H1 (cell line): ENCODE measurements around the gene TRIM9. TPM values are rescaled to one million over a fixed set of nuclear protein-coding genes. Genes with fewer than 3 reads are reported as not detected.

ENCODE experiments used
- CTCF ChIA-PET: fragments of 300-600 bp; sonication (Branson Sonifier 250); formaldehyde crosslinking; loops from one replicate; lab custom pipeline; 2021; ENCODE audit not compliant: partially characterized antibody; lab: Charles Lee
- POLR2A ChIA-PET: fragments of 300-600 bp; sonication (Branson Sonifier 250); formaldehyde crosslinking; loops from one replicate; lab custom pipeline; 2021; ENCODE audit warnings: inconsistent platforms; ENCODE audit not compliant: partially characterized antibody; lab: Charles Lee
- DNase-seq, 2 experiments: peaks; one replicate each; pipeline versions ENCODE4 v3.0.0 to v3.0.0-alpha.2; 2010 to 2022; ENCODE audit warnings: low spot score in 2 of 2, low read depth in 1 of 2, mixed read lengths in 1 of 2
- FAIRE-seq: peaks from 2 replicates; lab custom pipeline; 2011; peaks lifted over from hg19 to GRCh38; lab: Jason Lieb, UNC
- H2AFZ ChIP-seq: 2 replicates; pipeline ENCODE4 v1.8.1; 2012; ENCODE audit warnings: low read length, inconsistent platforms
- H2AK5ac ChIP-seq: 2 replicates; pipeline ENCODE4 v1.6.1; 2013; ENCODE audit warnings: low read depth, low read length
- H2BK120ac ChIP-seq: replicated peaks from 2 replicates; pipeline ENCODE3; 2013; ENCODE audit warnings: low read depth, low read length, inconsistent platforms
- H2BK12ac ChIP-seq: 2 replicates; pipeline ENCODE4 v1.6.1; 2013; ENCODE audit warnings: low read depth, low read length
- H2BK15ac ChIP-seq: 2 replicates; pipeline ENCODE4 v1.6.1; 2013; ENCODE audit warnings: low read length
- H2BK20ac ChIP-seq: 2 replicates; pipeline ENCODE4 v1.6.1; 2013; ENCODE audit warnings: low read length
- H2BK5ac ChIP-seq: 2 replicates; pipeline ENCODE4 v1.6.1; 2013; ENCODE audit warnings: low read depth, low read length
- H3K14ac ChIP-seq: 2 replicates; pipeline ENCODE4 v1.6.1; 2013; ENCODE audit warnings: inconsistent platforms; ENCODE audit not compliant: insufficient read length
- H3K18ac ChIP-seq: 2 replicates; pipeline ENCODE4 v1.6.1; 2013; ENCODE audit warnings: low read length; ENCODE audit errors: extremely low read depth
- H3K23ac ChIP-seq: 2 replicates; pipeline ENCODE4 v1.6.1; 2013; ENCODE audit warnings: inconsistent platforms; ENCODE audit not compliant: insufficient read length
- H3K23me2 ChIP-seq: 2 replicates; pipeline ENCODE4 v1.6.1; 2013; ENCODE audit warnings: low read depth, low read length
- H3K27ac ChIP-seq: 2 replicates; pipeline ENCODE4 v1.6.1; 2011; ENCODE audit warnings: low read depth, low read length, inconsistent platforms
- H3K27me3 ChIP-seq, 4 experiments: replicated peaks in 1 of 4; 1 replicate in 1 of 4; 2 replicates in 3 of 4; pipeline versions ENCODE4 v1.6.1 to v1.8.1; 2011 to 2013; ENCODE audit warnings: low read length in 3 of 4, mild to moderate bottlenecking in 3 of 4, inconsistent platforms in 2 of 4, mixed read lengths in 2 of 4, moderate library complexity in 1 of 4; ENCODE audit not compliant: control insufficient read depth in 3 of 4, insufficient read depth in 3 of 4; ENCODE audit errors: extremely low read depth in 1 of 4
- H3K36me3 ChIP-seq, 4 experiments: 2 replicates each; pipeline versions ENCODE4 v1.6.1 to v1.8.1; 2011 to 2013; ENCODE audit warnings: mild to moderate bottlenecking in 4 of 4, low read length in 3 of 4, moderate library complexity in 2 of 4, control low read depth in 1 of 4, inconsistent platforms in 1 of 4; ENCODE audit not compliant: insufficient read depth in 4 of 4, control insufficient read depth in 2 of 4
- H3K4ac ChIP-seq: replicated peaks from 2 replicates; pipeline ENCODE3; 2013; ENCODE audit warnings: low read length, low read depth, mixed read lengths, inconsistent platforms; ENCODE audit not compliant: insufficient read length
- H3K4me1 ChIP-seq, 4 experiments: replicated peaks in 1 of 4; 1 replicate in 1 of 4; 2 replicates in 3 of 4; pipeline versions ENCODE4 v1.6.1 to v1.8.1; 2011 to 2013; ENCODE audit warnings: low read length in 3 of 4, inconsistent platforms in 2 of 4, mixed read lengths in 1 of 4; ENCODE audit not compliant: insufficient read depth in 4 of 4, control insufficient read depth in 3 of 4
- H3K4me2 ChIP-seq, 2 experiments: 2 replicates each; pipeline versions ENCODE4 v1.6.1 to v1.8.1; 2011 to 2013; ENCODE audit warnings: low read depth in 2 of 2, low read length in 2 of 2, control low read depth in 1 of 2, inconsistent platforms in 1 of 2, mild to moderate bottlenecking in 1 of 2; ENCODE audit not compliant: insufficient read depth in 1 of 2
- H3K4me3 ChIP-seq, 4 experiments: fragments of 200-600, 300-600 bp in 1 of 4; sonication (generic), shearing (Covaris generic), sonication (Bioruptor Twin) in 1 of 4; 2 replicates each; pipeline versions ENCODE4 v1.5.1 to v1.8.1; 2011 to 2016; ENCODE audit warnings: low read length in 4 of 4, low read depth in 3 of 4, control low read depth in 2 of 4, inconsistent platforms in 2 of 4, mild to moderate bottlenecking in 2 of 4, mixed read lengths in 1 of 4, moderate library complexity in 1 of 4; ENCODE audit not compliant: insufficient read depth in 2 of 4; ENCODE audit errors: extremely low read depth in 1 of 4
- H3K56ac ChIP-seq: replicated peaks from 2 replicates; pipeline ENCODE3; 2013; ENCODE audit warnings: low read depth, mild to moderate bottlenecking, mixed read lengths, low read length, inconsistent platforms; ENCODE audit not compliant: insufficient read length
- H3K79me1 ChIP-seq: 2 replicates; pipeline ENCODE4 v1.6.1; 2013; ENCODE audit warnings: low read depth, low read length, control low read depth
- H3K79me2 ChIP-seq, 2 experiments: 2 replicates each; pipeline versions ENCODE4 v1.6.1 to v1.8.1; 2012 to 2013; ENCODE audit warnings: low read length in 2 of 2, mild to moderate bottlenecking in 2 of 2, inconsistent platforms in 1 of 2; ENCODE audit not compliant: insufficient read depth in 2 of 2, control insufficient read depth in 1 of 2
- H3K9ac ChIP-seq, 4 experiments: replicated peaks in 1 of 4; 1 replicate in 1 of 4; 2 replicates in 3 of 4; pipeline versions ENCODE4 v1.6.1 to v1.8.1; 2011 to 2013; ENCODE audit warnings: low read depth in 3 of 4, low read length in 3 of 4, control low read depth in 2 of 4, mild to moderate bottlenecking in 2 of 4, moderate library complexity in 2 of 4, inconsistent platforms in 1 of 4; ENCODE audit errors: extremely low read depth in 1 of 4
- H3K9me3 ChIP-seq, 2 experiments: 2 replicates each; pipeline versions ENCODE4 v1.6.1 to v1.8.1; 2012 to 2013; ENCODE audit warnings: mild to moderate bottlenecking in 2 of 2, moderate library complexity in 2 of 2, control low read depth in 1 of 2, inconsistent platforms in 1 of 2, low read depth in 1 of 2, low read length in 1 of 2, mixed read lengths in 1 of 2; ENCODE audit not compliant: insufficient read depth in 2 of 2
- H4K20me1 ChIP-seq, 2 experiments: replicated peaks in 1 of 2; 2 replicates each; pipeline versions ENCODE3 to v1.8.1; 2011 to 2013; ENCODE audit warnings: inconsistent platforms in 2 of 2, low read length in 2 of 2, mild to moderate bottlenecking in 1 of 2; ENCODE audit not compliant: insufficient read depth in 2 of 2, control insufficient read depth in 1 of 2
- H4K5ac ChIP-seq: 2 replicates; pipeline ENCODE4 v1.6.1; 2013; ENCODE audit warnings: low read length, low read depth, mixed read lengths, inconsistent platforms; ENCODE audit not compliant: insufficient read length
- H4K8ac ChIP-seq: 2 replicates; pipeline ENCODE4 v1.8.0; 2013; ENCODE audit warnings: mild to moderate bottlenecking, moderate library complexity, low read length, inconsistent platforms; ENCODE audit not compliant: insufficient read depth; ENCODE audit errors: extremely low read depth
- H4K91ac ChIP-seq: replicated peaks from 2 replicates; pipeline ENCODE3; 2013; ENCODE audit warnings: low read length, mixed read lengths, inconsistent platforms; ENCODE audit not compliant: insufficient read length
- CEBPB ChIP-seq: IDR thresholded peaks from 2 replicates; pipeline ENCODE4 v1.6.1; 2012; ENCODE audit warnings: low read depth, low read length
- EP300 ChIP-seq, 2 experiments: IDR thresholded peaks; 1 replicate in 1 of 2; 2 replicates in 1 of 2; pipeline ENCODE4 v1.6.1; 2011 to 2012; ENCODE audit warnings: low read depth in 2 of 2, low read length in 2 of 2, mild to moderate bottlenecking in 2 of 2, borderline replicate concordance in 1 of 2, inconsistent platforms in 1 of 2, moderate library complexity in 1 of 2
- MAFK ChIP-seq: IDR thresholded peaks from 2 replicates; pipeline ENCODE4 v1.6.1; 2012; ENCODE audit warnings: low read depth, mild to moderate bottlenecking, improper control_type of control experiment, low read length
- SUZ12 ChIP-seq: fragments of 200-600 bp; sonication (generic); IDR thresholded peaks from 2 replicates; pipeline ENCODE4 v1.6.1; 2012; ENCODE audit warnings: mild to moderate bottlenecking, inconsistent platforms, low read length, moderate library complexity, mixed read lengths
- TAF7 ChIP-seq: optimal IDR thresholded peaks from 2 replicates; pipeline ENCODE3; 2011; ENCODE audit warnings: low read depth, mild to moderate bottlenecking, inconsistent platforms, low read length, moderate library complexity, borderline replicate concordance
- USF2 ChIP-seq: IDR thresholded peaks from 2 replicates; pipeline ENCODE4 v1.6.1; 2011; ENCODE audit warnings: low read length, improper control_type of control experiment
- WGBS, 2 experiments: shearing (Covaris generic) in 1 of 2; methylation state at CpG; one replicate each; pipeline versions ENCODE4 v1.1.6 to v1.1.7; 2013 to 2015; ENCODE audit warnings: low lambda C conversion rate in 2 of 2, mixed read lengths in 2 of 2, inconsistent platforms in 1 of 2, low coverage in 1 of 2, missing lambda C conversion rate in 1 of 2; ENCODE audit not compliant: insufficient replicate concordance in 2 of 2, insufficient coverage in 1 of 2, insufficient read length in 1 of 2; ENCODE audit errors: extremely low coverage in 1 of 2, missing lambda C conversion rate in 1 of 2; 5-methylcytosine and 5-hydroxymethylcytosine counted together
- polyA plus RNA-seq, 7 experiments: library from polyadenylated mRNA; depleted of rRNA in 3 of 7; stranded (reverse) in 5 of 7; unstranded in 2 of 7; fragments of >200 nt in 5 of 7; fragments of 200-250 nt in 2 of 7; gene quantifications; 1 replicate in 5 of 7; 2 replicates in 1 of 7; 4 replicates in 1 of 7; pipeline versions ENCODE4 v1.2.1 to v1.2.3, GENCODE V29; 2011 to 2013; ENCODE audit warnings: missing spikeins in 2 of 7, mixed read lengths in 2 of 7
- total RNA-seq: library from RNA; stranded (reverse); fragmentation: NEBNext Ultra II Directional; extraction: Animal tissue kit (Norgen Biotek cat#: 25700); gene quantifications from 2 replicates; pipeline ENCODE4 v1.2.1, GENCODE V29; 2021

The TRIM9 gene
- total and polyA plus RNA-seq, 2 of the 8 experiments (the other 6 are each of a cell fraction or from before 2014, with no cell fraction given): 2.7 to 5.4 TPM

DNA sequence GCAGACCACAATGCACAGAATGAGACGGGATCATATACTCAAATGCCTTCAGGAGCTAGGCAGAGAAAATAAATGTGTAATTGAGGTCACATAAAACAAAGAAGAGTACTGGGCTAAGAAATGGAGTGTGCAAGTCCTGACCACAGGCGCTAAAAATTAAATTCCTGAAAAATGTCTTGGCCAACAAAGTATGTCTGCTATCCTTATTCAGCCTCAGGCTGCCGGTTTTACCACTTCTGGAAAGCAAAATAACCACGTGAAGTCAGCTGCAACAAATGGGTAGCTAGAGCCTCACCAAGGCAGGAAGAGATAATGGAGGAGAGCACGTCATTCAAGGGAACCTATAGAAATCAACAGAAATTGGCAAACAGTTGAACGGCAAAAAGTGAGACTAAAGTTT lies 153.8 kb downstream of the TRIM9 start:
- DNase-seq: no peak
- 70% methylated on average over 6 of the region's 6 CpGs; no CpG with 5 or more reads in 1 of the 2 experiments for WGBS, 2 experiments
- Histone ChIP-seq H4K8ac (no peak overlapping the region), H3K14ac (no peak overlapping the region), H3K27ac (no peak overlapping the region), H3K4me3 (no peak overlapping the region), H2BK120ac (no peak overlapping the region), H3K4me1 (peaks cover 0 to 4% (median 1%) of the 10 kb centered on the region in 4 experiments; a peak in 4 of 7 replicates), H3K9me3 (no peaks in the 10 kb centered on the region), H3K27me3 (0 out of 7 replicates have a peak, but pooled peaks cover 0 to 2% (median 0%) of the 10 kb centered on the region in 4 experiments), H3K4ac (no peak overlapping the region), H2BK5ac (no peak overlapping the region), H3K4me2 (no peak overlapping the region), H3K79me2 (no peaks in the 10 kb centered on the region), H2AK5ac (no peak overlapping the region), H3K18ac (no peak overlapping the region), H4K91ac (no peak overlapping the region), H3K79me1 (peaks cover 2% of the 10 kb centered on the region; the same call in 1 of the 2 replicates), H2BK12ac (no peak overlapping the region), H3K23ac (no peak overlapping the region), H3K56ac (no peak overlapping the region), H3K23me2 (peaks cover 18% of the 10 kb centered on the region), H3K9ac (no peak overlapping the region), H3K36me3 (no peaks in the 10 kb centered on the region; a peak in 1 of 8 replicates), H2AFZ (no peak overlapping the region), H2BK15ac (no peak overlapping the region), H4K20me1 (no peaks in the 10 kb centered on the region), H2BK20ac (no peak overlapping the region), H4K5ac (no peak overlapping the region)
- CTCF ChIA-PET: no interaction called here
- no peak for FAIRE-seq
- POLR2A ChIA-PET: no interaction called here
- no peak for TF ChIP-seq MAFK
- TF ChIP-seq USF2: no peak
- no peak for TF ChIP-seq EP300 (IDR thresholded peaks at IDR 0.05; ENCODE audit: borderline replicate concordance in 1 of 2, low read depth in 2 of 2, low read length in 2 of 2)
- no peak for TF ChIP-seq CEBPB
- no peak for TF ChIP-seq SUZ12
- TF ChIP-seq TAF7: no peak
